MG63 (cell line): Measurements from ENCODE around the gene CTU1. TPM values are rescaled to one million over a fixed set of nuclear protein-coding genes. Genes with fewer than 3 reads are reported as not detected.
A peak's percentile ranks its signal among the peaks of the same experiment; 100 is the strongest.

Experiments used
- DNase-seq: peaks from one replicate; pipeline ENCODE4 v3.0.0-alpha.2; 2020
- H3K27me3 ChIP-seq: fragments of 250-450 bp; sonication (Bioruptor Pico); 2 replicates; pipeline ENCODE4 v1.5.1; 2020; ENCODE audit warnings: mild to moderate bottlenecking, moderate library complexity
- H3K36me3 ChIP-seq: fragments of 250-450 bp; sonication (Bioruptor Pico); 2 replicates; pipeline ENCODE4 v1.5.1; 2020; ENCODE audit warnings: mild to moderate bottlenecking, moderate library complexity
- H3K4me3 ChIP-seq: fragments of 250-450 bp; sonication (Bioruptor Pico); 2 replicates; pipeline ENCODE4 v1.5.1; 2020; ENCODE audit warnings: mild to moderate bottlenecking, moderate library complexity
- H3K9me3 ChIP-seq: fragments of 250-450 bp; sonication (Bioruptor Pico); 2 replicates; pipeline ENCODE4 v1.5.1; 2020; ENCODE audit warnings: mild to moderate bottlenecking, moderate library complexity
- total RNA-seq: library from RNA; depleted of rRNA; stranded (reverse); fragments of >200 nt; shearing (Covaris generic); gene quantifications from 2 replicates; pipeline ENCODE4 v1.2.3, GENCODE V29; 2014; ENCODE audit warnings: low replicate concordance

CTU1 gene
- total RNA-seq, 1 experiment from 2014 or later = 33.5 TPM

DNA sequence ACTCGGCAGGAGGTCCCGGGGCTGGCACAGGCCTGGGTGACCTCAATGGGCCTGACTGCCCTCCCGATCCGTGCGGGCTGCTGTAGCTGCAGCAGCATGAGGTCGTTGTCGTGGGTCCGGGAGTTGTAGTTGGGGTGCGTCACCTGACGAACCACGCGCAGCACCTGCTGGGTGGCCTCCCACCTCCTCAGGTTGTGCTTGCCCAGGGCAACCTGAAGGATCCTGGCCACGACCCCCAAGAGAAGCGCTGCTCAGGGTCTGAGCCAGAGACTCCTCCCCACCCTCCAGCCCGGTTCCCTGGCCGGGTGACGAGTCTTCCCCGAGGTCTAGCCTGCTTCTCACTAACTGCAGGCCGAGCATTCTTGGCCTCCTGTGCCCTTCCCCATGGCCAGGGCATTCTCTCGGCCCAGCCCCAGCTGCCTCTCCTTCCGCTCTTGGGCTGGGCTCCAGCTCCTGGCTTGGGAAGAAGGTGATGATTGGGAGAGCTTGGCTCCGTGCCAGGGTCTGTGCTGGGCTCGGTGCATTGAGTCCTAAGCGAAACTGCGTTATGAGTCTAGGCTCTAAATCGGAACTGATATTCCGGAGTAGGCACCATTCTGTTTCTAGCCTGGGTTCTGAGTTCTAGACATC is 28.6 kb downstream of the CTU1 start:
- DNase-seq = peak; percentile 39
- H3K9me3 ChIP-seq = peaks cover 2% of the 10 kb centered on the region; the same call in 1 of the 2 replicates
- no peaks in the 10 kb centered on the region for H3K36me3 ChIP-seq
- no peaks in the 10 kb centered on the region for H3K27me3 ChIP-seq
- H3K4me3 ChIP-seq = no peak overlapping the region

GRCh38 chr19:51078731-51079130 is 29.5 kb downstream of the CTU1 start:
- Histone ChIP-seq H3K27me3 (no peaks in the 10 kb centered on the region), H3K9me3 (peaks cover 6% of the 10 kb centered on the region), H3K4me3 (no peak overlapping the region), H3K36me3 (no peaks in the 10 kb centered on the region)
- no peak for DNase-seq

GRCh38 chr19:51078104-51078503 is 30.1 kb downstream of the CTU1 start:
- Histone ChIP-seq H3K9me3 (peaks cover 12% of the 10 kb centered on the region), H3K4me3 (no peak overlapping the region), H3K27me3 (no peaks in the 10 kb centered on the region), H3K36me3 (no peaks in the 10 kb centered on the region)
- DNase-seq = no peak

GRCh38 chr19:51076631-51077213 is 31.5 kb downstream of the CTU1 start:
- Histone ChIP-seq H3K27me3 (no peaks in the 10 kb centered on the region), H3K36me3 (no peaks in the 10 kb centered on the region), H3K9me3 (peaks cover 15% of the 10 kb centered on the region), H3K4me3 (no peak overlapping the region)
- DNase-seq = no peak

DNA sequence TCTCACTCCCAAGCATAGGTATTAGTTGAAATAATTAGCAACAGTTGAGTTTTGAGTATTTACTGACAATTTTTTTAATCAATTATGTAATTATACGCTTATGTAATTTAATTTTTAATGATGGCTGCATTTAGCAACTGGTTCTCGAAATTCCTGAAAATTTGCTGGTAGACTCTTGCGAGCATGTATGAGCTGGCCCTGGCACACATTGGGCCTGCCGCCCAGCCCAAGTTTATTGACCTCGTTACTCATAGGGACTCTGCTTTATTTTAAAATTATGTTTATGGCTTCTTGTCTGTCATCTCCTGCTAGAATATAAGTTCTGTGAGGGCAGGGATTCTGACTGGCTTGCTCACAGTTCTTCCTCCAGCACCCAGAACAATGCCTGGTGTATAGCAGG is 32.2 kb downstream of the CTU1 start:
- Histone ChIP-seq H3K9me3 (peaks cover 15% of the 10 kb centered on the region), H3K4me3 (no peak overlapping the region), H3K36me3 (no peaks in the 10 kb centered on the region), H3K27me3 (no peaks in the 10 kb centered on the region)
- peak; percentile 60 for DNase-seq

- no peaks in the 10 kb centered on the region; the same call in 1 of the 2 replicates for H3K27me3 ChIP-seq
- no peak for DNase-seq
- H3K4me3 ChIP-seq = no peak overlapping the region
- no peaks in the 10 kb centered on the region for H3K36me3 ChIP-seq
- peaks cover 15% of the 10 kb centered on the region for H3K9me3 ChIP-seq
Measured at GRCh38 chr19:51071095-51071405, 37.2 kb downstream of the CTU1 start.

DNA sequence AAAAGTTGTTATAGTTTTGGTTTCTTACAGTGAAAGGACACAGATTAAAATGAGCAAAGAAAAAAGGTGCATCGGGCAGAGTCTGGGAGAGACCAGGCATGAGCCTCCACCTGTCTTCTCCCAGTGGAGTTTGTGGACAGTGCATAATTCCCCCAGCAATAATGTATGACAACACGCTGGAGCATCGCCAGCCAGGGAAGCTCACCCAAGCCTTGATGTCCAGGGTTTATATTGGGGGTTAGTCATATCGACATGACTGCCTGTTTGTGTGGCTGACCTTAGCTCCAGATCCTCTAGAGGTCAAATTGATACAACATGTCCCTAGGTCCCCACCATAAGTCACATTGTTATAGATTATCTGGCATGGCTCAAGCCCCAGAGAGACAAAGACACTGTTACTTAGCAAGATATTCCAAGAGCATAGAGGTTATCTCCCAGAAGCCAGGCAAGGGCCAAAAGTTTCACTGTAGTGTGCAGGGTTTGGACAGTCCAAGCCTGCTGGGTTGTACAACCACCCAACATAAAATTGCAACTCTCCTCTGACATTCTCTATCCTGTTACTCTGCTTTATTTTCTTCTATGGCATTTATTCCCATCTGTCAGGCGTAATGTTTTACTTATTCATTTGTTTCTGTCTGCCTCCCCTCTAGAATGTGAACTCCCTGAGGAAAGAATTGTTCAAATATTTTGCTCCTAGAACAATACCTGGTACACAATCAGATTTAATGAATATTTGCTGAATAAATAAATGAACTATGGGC is 37.7 kb downstream of the CTU1 start:
- Histone ChIP-seq H3K36me3 (no peaks in the 10 kb centered on the region), H3K9me3 (peaks cover 15% of the 10 kb centered on the region), H3K27me3 (no peaks in the 10 kb centered on the region; the same call in 1 of the 2 replicates), H3K4me3 (no peak overlapping the region)
- peak; percentile 39 for DNase-seq

DNA sequence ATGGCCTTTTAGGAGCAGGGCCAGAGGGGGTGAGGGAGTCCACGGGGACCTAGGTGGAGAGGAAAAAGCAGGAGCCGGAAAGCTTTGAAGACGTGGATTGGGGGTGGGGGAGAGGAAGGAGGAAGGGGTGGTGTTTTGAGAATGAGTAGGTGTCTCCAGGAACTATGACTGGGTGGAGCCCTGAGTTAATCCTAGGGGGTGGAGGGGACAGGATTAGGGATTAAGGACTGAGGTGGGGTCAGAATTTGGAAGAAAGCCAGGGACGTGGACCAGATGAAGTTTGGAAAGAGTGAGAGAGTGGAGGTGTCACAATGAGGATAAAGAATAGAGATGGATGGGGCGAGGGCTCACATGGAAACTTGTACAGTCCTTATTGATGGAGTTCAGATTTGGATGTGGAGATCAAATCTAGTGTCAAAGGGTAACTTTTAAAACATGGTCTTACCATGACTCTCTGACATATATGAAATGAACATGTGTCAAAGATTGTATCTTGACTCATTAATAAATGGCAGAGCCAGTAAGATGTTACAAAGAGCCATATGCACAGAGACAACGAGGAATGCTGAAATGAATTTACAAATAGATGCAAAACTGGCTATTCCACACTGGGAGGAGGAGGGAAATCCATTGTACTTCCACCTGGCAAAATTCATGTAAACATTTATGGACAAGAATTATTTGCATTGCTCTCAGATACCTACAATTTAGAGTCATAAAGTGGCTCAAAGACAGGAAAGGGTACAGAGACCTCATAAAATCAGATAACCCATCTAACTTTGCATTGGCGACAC is 41.6 kb downstream of the CTU1 start:
- DNase-seq = no peak
- H3K36me3 ChIP-seq = no peaks in the 10 kb centered on the region

GRCh38 chr19:51065221-51065960 is 42.8 kb downstream of the CTU1 start:
- no peak for DNase-seq
- peak overlapping the region; percentile 25 for H3K4me3 ChIP-seq

More for the DNA sequence above, 41.6 kb downstream of the CTU1 start:
- no peaks in the 10 kb centered on the region for H3K9me3 ChIP-seq
- no peak overlapping the region for H3K4me3 ChIP-seq
- no peaks in the 10 kb centered on the region; the same call in none of the 2 replicates for H3K27me3 ChIP-seq

DNA sequence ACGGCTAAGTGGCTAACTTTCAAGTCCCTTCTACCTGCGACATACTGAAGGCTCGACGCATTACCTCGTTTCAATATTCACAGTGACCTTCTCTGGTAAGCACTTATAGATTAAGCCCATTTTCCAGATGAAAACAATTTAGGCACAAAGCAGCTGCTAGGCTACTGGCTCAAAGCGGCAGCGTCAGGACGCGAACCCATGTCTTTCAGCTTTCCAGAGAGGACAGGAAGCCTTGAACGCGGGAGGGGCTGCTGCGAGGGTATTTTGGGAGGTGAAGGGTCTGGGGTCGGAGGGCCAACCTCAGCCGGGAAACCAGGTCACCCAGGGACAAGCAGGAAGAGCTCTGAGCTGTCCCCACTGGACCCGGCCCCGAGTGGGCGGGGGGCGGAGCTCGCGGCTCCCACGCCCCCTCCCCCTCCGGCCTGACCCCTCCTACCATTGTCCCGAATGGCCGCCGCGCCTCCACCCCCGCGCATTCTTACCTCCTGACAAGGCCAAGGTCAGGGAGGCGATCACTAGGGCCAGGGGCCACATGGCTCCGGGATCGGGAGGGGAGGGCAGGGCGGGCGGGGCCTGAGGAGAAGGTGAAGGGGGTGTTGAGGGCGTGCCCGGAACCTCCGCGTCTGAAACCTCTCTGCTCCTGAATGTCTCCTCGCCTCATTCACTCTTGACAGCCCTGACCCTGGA is 43.5 kb downstream of the CTU1 start, which contains the start of gene KLK13:
Gene KLK13, minus strand, starts transcription at position 559 of the 687 bp plus-strand sequence. Its CDS starts 25 bp downstream, at position 534.
- peak; percentile 86 for DNase-seq
- Histone ChIP-seq H3K36me3 (no peaks in the 10 kb centered on the region), H3K9me3 (no peaks in the 10 kb centered on the region), H3K27me3 (peaks cover 10% of the 10 kb centered on the region; the same call in 1 of the 2 replicates), H3K4me3 (peak within 1 kb of the TSS; percentile 25)

More at GRCh38 chr19:51065221-51065960, 42.8 kb downstream of the CTU1 start:
- Histone ChIP-seq H3K9me3 (no peaks in the 10 kb centered on the region), H3K27me3 (peaks cover 5% of the 10 kb centered on the region; the same call in 1 of the 2 replicates), H3K36me3 (no peaks in the 10 kb centered on the region)

- H3K9me3 ChIP-seq = no peaks in the 10 kb centered on the region
- H3K27me3 ChIP-seq = peaks cover 14% of the 10 kb centered on the region
- no peaks in the 10 kb centered on the region for H3K36me3 ChIP-seq
- no peak for DNase-seq
- H3K4me3 ChIP-seq = no peak overlapping the region
Measured at GRCh38 chr19:51063664-51064063, 44.5 kb downstream of the CTU1 start.

DNA sequence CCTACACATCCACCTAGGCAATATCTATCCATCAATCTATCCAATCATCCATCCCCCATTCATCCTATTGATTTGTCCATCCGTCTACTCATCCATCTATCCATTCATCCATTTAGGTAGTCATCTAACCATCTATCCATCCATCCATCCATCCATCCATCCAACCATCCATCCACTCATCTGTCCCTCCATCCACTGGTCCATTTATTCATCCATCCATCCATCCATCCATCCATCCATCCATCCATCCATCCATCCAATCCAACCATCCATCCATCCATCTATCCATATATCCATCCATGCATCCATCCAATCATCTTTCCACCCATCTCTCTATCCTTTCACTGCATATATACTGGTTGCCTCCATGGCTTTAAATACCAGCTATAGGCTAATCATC is 47.2 kb downstream of the CTU1 start:
- peaks cover 26% of the 10 kb centered on the region for H3K27me3 ChIP-seq
- H3K4me3 ChIP-seq = no peak overlapping the region
- no peaks in the 10 kb centered on the region for H3K36me3 ChIP-seq
- H3K9me3 ChIP-seq = no peaks in the 10 kb centered on the region
- DNase-seq = no peak

- peaks cover 26% of the 10 kb centered on the region for H3K27me3 ChIP-seq
- no peaks in the 10 kb centered on the region for H3K9me3 ChIP-seq
- no peak overlapping the region for H3K4me3 ChIP-seq
- no peak for DNase-seq
- no peaks in the 10 kb centered on the region for H3K36me3 ChIP-seq
Measured at GRCh38 chr19:51060336-51060735, 47.9 kb downstream of the CTU1 start.

GRCh38 chr19:51059715-51060114 is 48.5 kb downstream of the CTU1 start:
- H3K27me3 ChIP-seq = peaks cover 30% of the 10 kb centered on the region
- DNase-seq = no peak
- no peaks in the 10 kb centered on the region for H3K9me3 ChIP-seq
- H3K36me3 ChIP-seq = no peaks in the 10 kb centered on the region
- H3K4me3 ChIP-seq = no peak overlapping the region

DNA sequence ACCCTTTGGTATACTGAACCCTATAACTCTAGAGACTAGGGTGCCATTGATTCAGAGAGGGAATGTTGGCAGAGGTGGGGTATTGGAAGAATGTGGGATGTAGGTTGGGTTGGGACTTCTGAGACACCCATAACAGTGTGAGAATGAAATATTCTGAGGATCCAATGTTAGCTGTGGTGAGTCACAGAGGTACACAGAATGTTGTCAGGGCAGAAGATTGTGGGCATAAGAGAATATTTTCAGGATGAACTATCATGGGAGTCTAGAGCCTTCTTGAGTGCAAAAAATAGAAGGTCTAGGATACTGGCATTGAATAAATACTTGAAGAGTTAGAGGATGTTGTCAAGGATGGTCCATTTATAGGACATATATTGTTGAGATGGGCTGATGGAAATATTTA is 52.3 kb downstream of the CTU1 start:
- Histone ChIP-seq H3K9me3 (no peaks in the 10 kb centered on the region), H3K4me3 (no peak overlapping the region), H3K27me3 (peaks cover 38% of the 10 kb centered on the region), H3K36me3 (no peaks in the 10 kb centered on the region)
- DNase-seq = no peak
